Fibroblast of lung (primary cell): ENCODE results near the gene STK32A.

Experiments used
- EZH2 ChIP-seq: IDR thresholded peaks from 2 replicates; pipeline ENCODE4 v1.5.1; 2012; ENCODE audit warnings: low read length, control low read depth, mild to moderate bottlenecking; ENCODE audit errors: missing control alignments
- TF ChIP-seq, protein P1 (sequence below), 2 donors: IDR thresholded peaks in 1 of 2; conservative IDR thresholded peaks in 1 of 2; 1 replicate in 1 of 2; 2 replicates in 1 of 2; pipeline ENCODE4 v1.5.1; 2011 to 2012; ENCODE audit warnings: low read length in 2 of 2, control low read depth in 1 of 2, inconsistent platforms in 1 of 2, low read depth in 1 of 2, mild to moderate bottlenecking in 1 of 2

DNA sequence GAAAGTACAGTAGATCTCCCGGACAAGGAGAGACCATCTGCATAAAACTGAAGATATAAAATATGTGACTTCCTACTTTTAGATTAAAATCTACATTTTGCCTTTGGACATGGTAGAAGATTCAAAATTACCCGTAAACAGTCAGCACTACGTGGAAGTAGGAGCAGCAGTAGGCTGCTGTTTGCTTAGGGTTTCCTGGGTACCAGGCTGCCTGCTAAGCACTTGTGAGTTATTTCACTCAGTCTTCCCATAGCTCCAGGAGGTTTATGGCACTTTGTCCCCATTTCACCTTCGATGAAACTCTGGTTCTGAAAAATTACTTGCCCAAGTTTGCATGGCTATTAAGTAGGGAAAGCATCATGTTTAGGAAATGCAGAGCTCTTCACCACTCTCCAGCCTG lies 92.6 kb downstream of the STK32A start:
- TF ChIP-seq, protein P1, sequence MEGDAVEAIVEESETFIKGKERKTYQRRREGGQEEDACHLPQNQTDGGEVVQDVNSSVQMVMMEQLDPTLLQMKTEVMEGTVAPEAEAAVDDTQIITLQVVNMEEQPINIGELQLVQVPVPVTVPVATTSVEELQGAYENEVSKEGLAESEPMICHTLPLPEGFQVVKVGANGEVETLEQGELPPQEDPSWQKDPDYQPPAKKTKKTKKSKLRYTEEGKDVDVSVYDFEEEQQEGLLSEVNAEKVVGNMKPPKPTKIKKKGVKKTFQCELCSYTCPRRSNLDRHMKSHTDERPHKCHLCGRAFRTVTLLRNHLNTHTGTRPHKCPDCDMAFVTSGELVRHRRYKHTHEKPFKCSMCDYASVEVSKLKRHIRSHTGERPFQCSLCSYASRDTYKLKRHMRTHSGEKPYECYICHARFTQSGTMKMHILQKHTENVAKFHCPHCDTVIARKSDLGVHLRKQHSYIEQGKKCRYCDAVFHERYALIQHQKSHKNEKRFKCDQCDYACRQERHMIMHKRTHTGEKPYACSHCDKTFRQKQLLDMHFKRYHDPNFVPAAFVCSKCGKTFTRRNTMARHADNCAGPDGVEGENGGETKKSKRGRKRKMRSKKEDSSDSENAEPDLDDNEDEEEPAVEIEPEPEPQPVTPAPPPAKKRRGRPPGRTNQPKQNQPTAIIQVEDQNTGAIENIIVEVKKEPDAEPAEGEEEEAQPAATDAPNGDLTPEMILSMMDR (conservative IDR thresholded peaks at IDR 0.05 in 1 of 2, IDR thresholded peaks at IDR 0.05 in 1 of 2; ENCODE audit: low read depth in 1 of 2, low read length in 2 of 2), result no peak
- no peak for TF ChIP-seq EZH2
